Central memory CD8-positive, alpha-beta T cell (primary cell): ENCODE measurements around the gene LAMA3.

Experiments used
- ATAC-seq: fragments of 150-1000 bp; cut with Tn5 transposase; replicated peaks from 2 replicates; pipeline ENCODE4 v1.10.0; 2022; ENCODE audit warnings: mild to moderate bottlenecking, moderate FRiP score, moderate number of reproducible peaks; ENCODE audit not compliant: poor library complexity, severe bottlenecking; ENCODE audit errors: extremely low read depth
- DNase-seq, 2 donors: peaks; one replicate each; pipeline ENCODE4 v3.0.0; 2021; ENCODE audit warnings: low spot score in 2 of 2
- H3K27ac Mint-ChIP-seq: one replicate; pipeline ENCODE4 v1.8.0; 2022; ENCODE audit warnings: low read depth, mild to moderate bottlenecking, moderate library complexity, mixed read lengths
- H3K27me3 Mint-ChIP-seq: one replicate; pipeline ENCODE4 v1.8.0; 2022; ENCODE audit warnings: mixed read lengths
- H3K36me3 Mint-ChIP-seq: one replicate; pipeline ENCODE4 v1.8.0; 2022; ENCODE audit warnings: mild to moderate bottlenecking, moderate library complexity, mixed read lengths; ENCODE audit not compliant: insufficient read depth
- H3K4me1 Mint-ChIP-seq: one replicate; pipeline ENCODE4 v1.8.0; 2022; ENCODE audit warnings: mixed read lengths
- H3K4me3 Mint-ChIP-seq: one replicate; pipeline ENCODE4 v1.8.0; 2022; ENCODE audit warnings: mild to moderate bottlenecking, moderate library complexity, mixed read lengths
- H3K9me3 Mint-ChIP-seq: one replicate; pipeline ENCODE4 v1.8.0; 2022; ENCODE audit warnings: mixed read lengths

The LAMA3 gene

DNA sequence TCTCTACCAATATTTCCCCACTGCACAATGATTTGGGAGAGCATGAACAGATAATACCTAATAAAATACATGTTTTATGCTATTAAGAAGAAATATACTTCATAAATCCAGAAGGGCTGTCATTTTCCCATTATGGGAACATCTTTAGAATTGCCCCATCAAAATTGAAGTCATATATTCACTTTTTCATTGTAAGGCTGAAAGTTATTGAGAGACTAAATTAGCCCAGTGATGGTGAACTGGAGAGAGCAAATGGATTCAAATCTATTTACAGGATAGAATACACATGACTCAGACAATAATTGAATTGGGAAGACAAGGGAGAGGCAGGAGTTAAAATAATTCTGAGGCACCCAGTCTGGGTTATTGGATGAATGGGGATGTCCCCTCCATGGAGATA lies 245.6 kb downstream of the LAMA3 start:
- no peak overlapping the region for H3K4me3 Mint-ChIP-seq
- H3K27me3 Mint-ChIP-seq: no peaks in the 10 kb centered on the region
- DNase-seq (no peak), ATAC-seq (no peak)
- H3K36me3 Mint-ChIP-seq: peaks cover 5% of the 10 kb centered on the region
- H3K27ac Mint-ChIP-seq: peak overlapping the region; percentile 56
- H3K9me3 Mint-ChIP-seq: no peaks in the 10 kb centered on the region
- peaks cover 46% of the 10 kb centered on the region for H3K4me1 Mint-ChIP-seq

DNA sequence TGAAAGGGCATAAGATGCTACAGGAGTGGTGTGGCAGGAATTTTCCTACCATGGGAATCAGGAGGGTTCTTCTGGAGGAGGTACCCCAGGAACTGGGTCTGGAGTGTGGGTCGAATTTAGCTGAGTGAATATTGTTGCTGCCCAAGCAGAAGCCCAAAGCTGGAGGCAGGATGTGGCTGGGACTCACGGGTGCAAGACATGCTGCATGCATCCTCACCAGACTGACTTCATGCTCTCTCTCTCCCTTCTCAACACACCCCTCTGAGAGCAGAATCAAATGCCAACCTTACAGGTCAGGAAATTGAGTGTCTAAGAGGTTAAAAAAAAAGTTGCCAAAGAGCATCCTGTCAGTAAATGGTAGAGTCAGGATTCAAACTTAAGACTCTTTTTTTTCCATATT lies 246.6 kb downstream of the LAMA3 start:
- peaks cover 43% of the 10 kb centered on the region for H3K4me1 Mint-ChIP-seq
- H3K27ac Mint-ChIP-seq: no peak overlapping the region
- no peak overlapping the region for H3K4me3 Mint-ChIP-seq
- ATAC-seq (peak; percentile 96), DNase-seq (peak in 1 of 2 donors; percentile 35)
- no peaks in the 10 kb centered on the region for H3K9me3 Mint-ChIP-seq
- H3K36me3 Mint-ChIP-seq: peaks cover 5% of the 10 kb centered on the region
- no peaks in the 10 kb centered on the region for H3K27me3 Mint-ChIP-seq

DNA sequence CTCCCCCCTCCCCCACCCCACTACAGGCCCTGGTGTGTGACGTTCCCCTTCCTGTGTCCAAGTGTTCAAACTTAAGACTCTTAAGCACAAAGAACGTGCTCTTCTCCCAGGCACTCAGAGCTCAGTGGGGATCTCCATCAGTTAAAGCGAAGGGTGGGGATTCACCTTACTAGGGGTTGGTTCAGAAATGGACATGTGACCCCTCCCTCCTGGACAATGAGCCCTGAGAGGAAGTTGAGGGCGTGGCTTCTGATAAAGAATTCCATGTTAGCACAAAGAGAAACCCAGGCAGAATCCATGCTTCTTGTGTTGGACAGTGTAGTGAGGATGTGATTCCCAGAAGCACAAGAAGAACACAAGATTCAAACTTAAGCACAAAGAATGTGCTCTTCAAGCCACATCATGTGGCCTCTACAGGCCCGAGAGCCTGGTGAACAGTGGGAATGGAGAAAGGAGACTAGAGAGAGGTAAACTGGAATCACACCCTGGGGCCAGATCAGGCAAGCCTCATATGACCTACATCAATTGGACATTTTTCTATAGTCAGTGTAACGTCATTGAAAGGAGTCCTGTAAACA lies 247.2 kb downstream of the LAMA3 start:
- no peaks in the 10 kb centered on the region for H3K27me3 Mint-ChIP-seq

GRCh38 chr18:23938043-23938756 lies 248.9 kb downstream of the LAMA3 start:
- no peaks in the 10 kb centered on the region for H3K9me3 Mint-ChIP-seq
- ATAC-seq: peak; percentile 47
- no peak for DNase-seq
- H3K27ac Mint-ChIP-seq: no peak overlapping the region
- H3K4me3 Mint-ChIP-seq: peak overlapping the region; percentile 11
- peaks cover 5% of the 10 kb centered on the region for H3K36me3 Mint-ChIP-seq
- peaks cover 53% of the 10 kb centered on the region for H3K4me1 Mint-ChIP-seq
- no peaks in the 10 kb centered on the region for H3K27me3 Mint-ChIP-seq

More for the DNA sequence above, 247.2 kb downstream of the LAMA3 start:
- ATAC-seq (no peak), DNase-seq (no peak)
- Mint-ChIP-seq H3K9me3 (no peaks in the 10 kb centered on the region), H3K36me3 (peaks cover 5% of the 10 kb centered on the region), H3K4me1 (peaks cover 43% of the 10 kb centered on the region), H3K4me3 (no peak overlapping the region), H3K27ac (peak overlapping the region; percentile 65)

- Mint-ChIP-seq H3K27ac (no peak overlapping the region), H3K4me3 (peak overlapping the region; percentile 11), H3K36me3 (peaks cover 5% of the 10 kb centered on the region), H3K4me1 (peaks cover 54% of the 10 kb centered on the region), H3K9me3 (no peaks in the 10 kb centered on the region), H3K27me3 (no peaks in the 10 kb centered on the region)
- DNase-seq: no peak
- ATAC-seq: no peak
These were observed 249.7 kb downstream of the LAMA3 start for GRCh38 chr18:23938901-23939341.

DNA sequence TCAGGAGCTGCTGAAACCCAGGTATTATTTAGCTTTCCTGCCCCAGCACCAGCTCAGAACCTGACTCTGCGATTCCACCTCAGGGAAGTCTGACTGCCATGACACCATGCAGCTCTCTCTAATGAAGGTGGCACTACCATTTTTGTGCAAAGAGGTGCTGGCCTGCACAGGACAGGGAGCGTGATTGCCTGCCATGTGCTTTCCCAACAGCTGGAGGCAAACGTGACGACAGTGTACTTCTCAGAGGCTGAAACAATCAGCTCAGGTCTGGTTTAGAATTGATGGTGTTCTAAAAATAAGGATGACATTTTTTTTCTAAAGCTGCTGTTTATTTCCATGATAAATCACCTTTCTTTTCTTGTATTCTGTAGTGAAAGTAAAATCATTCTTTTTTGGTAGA lies 250.1 kb downstream of the LAMA3 start:
- H3K4me1 Mint-ChIP-seq: peaks cover 57% of the 10 kb centered on the region
- peaks cover 5% of the 10 kb centered on the region for H3K36me3 Mint-ChIP-seq
- H3K9me3 Mint-ChIP-seq: no peaks in the 10 kb centered on the region
- H3K27me3 Mint-ChIP-seq: no peaks in the 10 kb centered on the region
- no peak for DNase-seq
- H3K27ac Mint-ChIP-seq: no peak overlapping the region
- no peak overlapping the region for H3K4me3 Mint-ChIP-seq
- no peak for ATAC-seq

DNA sequence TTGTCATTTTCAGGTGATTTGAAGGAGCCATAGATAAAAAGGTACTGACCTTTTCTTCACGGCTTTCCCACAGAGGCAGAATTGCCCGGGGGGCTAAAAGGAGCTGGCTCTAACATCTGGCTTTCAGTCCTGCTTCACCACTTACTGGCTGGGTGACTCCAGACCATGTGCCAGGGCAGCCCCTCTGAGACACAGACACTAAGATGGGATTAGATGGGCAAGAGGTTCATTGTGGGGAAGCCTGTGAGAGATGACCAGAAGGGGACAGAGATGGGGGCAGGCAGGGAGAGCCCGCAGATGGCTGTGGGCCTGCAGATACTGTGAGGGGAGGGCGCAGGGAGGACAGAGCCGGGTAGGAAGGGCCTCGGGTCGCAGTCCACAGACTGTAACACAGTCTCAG lies 250.6 kb downstream of the LAMA3 start:
- H3K9me3 Mint-ChIP-seq: no peaks in the 10 kb centered on the region
- ATAC-seq (no peak), DNase-seq (no peak)
- no peak overlapping the region for H3K4me3 Mint-ChIP-seq
- H3K36me3 Mint-ChIP-seq: peaks cover 5% of the 10 kb centered on the region
- peaks cover 57% of the 10 kb centered on the region for H3K4me1 Mint-ChIP-seq
- H3K27ac Mint-ChIP-seq: no peak overlapping the region
- H3K27me3 Mint-ChIP-seq: no peaks in the 10 kb centered on the region

- H3K36me3 Mint-ChIP-seq: peaks cover 1% of the 10 kb centered on the region
- H3K4me1 Mint-ChIP-seq: peaks cover 38% of the 10 kb centered on the region
- no peak for DNase-seq
- no peak overlapping the region for H3K4me3 Mint-ChIP-seq
- no peaks in the 10 kb centered on the region for H3K9me3 Mint-ChIP-seq
- ATAC-seq: no peak
- no peaks in the 10 kb centered on the region for H3K27me3 Mint-ChIP-seq
- H3K27ac Mint-ChIP-seq: no peak overlapping the region
These were observed 252.5 kb downstream of the LAMA3 start for GRCh38 chr18:23941791-23942190.

DNA sequence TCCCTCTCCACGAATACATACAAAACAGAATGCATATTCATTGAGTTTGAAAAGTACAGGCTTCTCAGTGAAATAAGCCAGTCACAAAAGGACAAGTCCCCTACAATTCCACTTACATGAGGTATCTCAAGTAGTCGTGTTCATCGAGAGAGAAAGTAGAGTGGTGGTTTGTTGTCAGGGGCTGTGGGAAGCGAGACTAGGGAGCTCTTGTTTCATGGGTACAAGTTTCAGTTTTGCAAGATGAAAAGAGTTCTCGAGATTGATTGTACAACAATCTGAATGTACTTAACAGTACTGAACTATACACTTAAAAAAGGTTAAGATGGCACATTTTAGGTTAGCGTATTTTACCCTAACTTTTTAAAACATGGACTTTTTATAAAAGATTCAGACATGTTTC lies 253.9 kb downstream of the LAMA3 start:
- no peaks in the 10 kb centered on the region for H3K9me3 Mint-ChIP-seq
- no peak overlapping the region for H3K27ac Mint-ChIP-seq
- H3K4me1 Mint-ChIP-seq: peaks cover 28% of the 10 kb centered on the region
- DNase-seq (no peak), ATAC-seq (no peak)
- peak overlapping the region; percentile 34 for H3K4me3 Mint-ChIP-seq
- no peaks in the 10 kb centered on the region for H3K27me3 Mint-ChIP-seq
- peaks cover 1% of the 10 kb centered on the region for H3K36me3 Mint-ChIP-seq

GRCh38 chr18:23943903-23944624 lies 254.8 kb downstream of the LAMA3 start:
- Mint-ChIP-seq H3K27me3 (no peaks in the 10 kb centered on the region), H3K4me1 (peaks cover 19% of the 10 kb centered on the region), H3K9me3 (no peaks in the 10 kb centered on the region), H3K4me3 (no peak overlapping the region), H3K36me3 (no peaks in the 10 kb centered on the region), H3K27ac (no peak overlapping the region)
- no peak for ATAC-seq
- DNase-seq: no peak

DNA sequence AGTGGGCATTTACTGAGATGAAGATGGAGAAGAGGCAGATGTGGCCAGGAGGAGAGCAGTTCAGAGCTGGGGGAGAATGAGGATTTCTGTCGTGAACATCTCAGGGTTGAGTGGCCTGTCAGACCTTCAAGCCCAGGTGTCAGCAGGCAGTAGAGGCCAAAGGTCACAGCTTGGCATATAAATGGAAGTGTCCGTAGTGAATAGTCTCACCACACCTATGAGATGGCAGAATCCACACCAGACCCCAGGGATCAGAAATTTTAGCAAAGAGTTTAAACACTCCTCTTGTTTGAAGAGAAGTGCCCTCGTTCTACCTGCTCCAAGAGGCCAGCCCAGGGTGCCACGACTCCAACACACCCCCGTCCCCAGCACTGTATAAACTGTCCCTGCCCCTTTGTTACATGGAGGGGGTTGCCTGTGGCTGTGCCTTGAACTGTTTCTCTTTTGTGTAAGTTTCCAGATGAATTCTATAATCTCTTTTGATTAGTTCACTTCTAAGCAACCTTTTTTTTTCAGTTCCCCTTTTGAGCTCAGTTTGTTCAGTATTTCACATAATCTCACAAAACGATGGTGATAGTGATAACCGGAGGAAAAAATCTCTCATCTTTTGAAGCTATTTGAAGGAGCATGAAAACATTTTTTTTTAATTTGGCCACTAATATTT lies 256.3 kb downstream of the LAMA3 start:
- Mint-ChIP-seq H3K27ac (no peak overlapping the region), H3K4me3 (no peak overlapping the region), H3K27me3 (no peaks in the 10 kb centered on the region), H3K9me3 (no peaks in the 10 kb centered on the region), H3K36me3 (no peaks in the 10 kb centered on the region), H3K4me1 (peaks cover 16% of the 10 kb centered on the region)
- DNase-seq (no peak), ATAC-seq (no peak)

DNA sequence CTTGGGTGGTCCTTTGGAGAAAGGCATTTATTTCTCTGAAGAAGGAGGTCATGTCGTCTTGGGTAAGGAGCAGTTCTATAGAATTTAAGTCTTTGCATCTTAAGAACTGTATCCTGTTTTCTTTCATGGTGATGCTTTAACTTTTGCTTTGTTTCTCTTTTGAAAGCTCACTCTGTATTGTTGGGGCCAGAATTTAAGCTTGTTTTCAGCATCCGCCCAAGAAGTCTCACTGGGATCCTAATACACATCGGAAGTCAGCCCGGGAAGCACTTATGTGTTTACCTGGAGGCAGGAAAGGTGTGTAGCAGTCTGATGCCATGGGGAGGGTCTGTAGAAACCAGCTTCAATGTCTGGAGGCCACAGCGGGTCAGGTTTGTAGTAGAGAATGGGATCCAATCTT lies 260.6 kb downstream of the LAMA3 start:
- Mint-ChIP-seq H3K27ac (no peak overlapping the region), H3K4me1 (no peaks in the 10 kb centered on the region), H3K9me3 (no peaks in the 10 kb centered on the region), H3K4me3 (no peak overlapping the region), H3K36me3 (no peaks in the 10 kb centered on the region), H3K27me3 (no peaks in the 10 kb centered on the region)
- ATAC-seq (no peak), DNase-seq (no peak)
